Stimulated activated CD4-positive, alpha-beta T cell treated with anti-CD3 and anti-CD28 coated beads, Interleukin-12 subunit alpha, Interleukin-12 subunit beta, amount 100 ng/mL, for 4 hours (primary cell): ENCODE results near the gene PARVB.
"Not testable (repeated sequence)": the region's sequence is repeated elsewhere in the genome, so short reads cannot be mapped to it uniquely, and the experiment has no call there.

Experiments used
- DNase-seq: peaks from one replicate; pipeline ENCODE4 v3.0.0-alpha.2; 2020

PARVB gene

DNA sequence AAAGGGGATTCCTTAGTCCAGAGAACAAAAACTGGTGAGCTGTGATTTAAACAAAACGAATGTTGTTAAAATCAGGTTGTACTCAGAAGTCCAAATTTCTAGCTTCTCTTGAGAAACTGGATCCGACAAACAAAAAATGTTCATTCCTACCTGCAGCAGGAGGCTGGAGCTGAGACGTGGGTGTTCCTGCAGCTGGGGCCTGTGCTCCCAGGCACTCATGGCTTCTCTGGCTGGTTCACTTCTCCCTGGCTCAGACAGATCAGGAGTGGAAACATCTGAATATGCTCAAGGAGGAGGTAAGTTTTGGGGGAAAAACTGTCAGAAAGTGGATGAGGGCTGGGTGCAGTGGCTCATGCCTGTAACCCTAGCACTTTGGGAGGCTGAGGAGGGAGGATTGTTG is 24.7 kb upstream of the PARVB start:
- DNase-seq: no peak

DNA sequence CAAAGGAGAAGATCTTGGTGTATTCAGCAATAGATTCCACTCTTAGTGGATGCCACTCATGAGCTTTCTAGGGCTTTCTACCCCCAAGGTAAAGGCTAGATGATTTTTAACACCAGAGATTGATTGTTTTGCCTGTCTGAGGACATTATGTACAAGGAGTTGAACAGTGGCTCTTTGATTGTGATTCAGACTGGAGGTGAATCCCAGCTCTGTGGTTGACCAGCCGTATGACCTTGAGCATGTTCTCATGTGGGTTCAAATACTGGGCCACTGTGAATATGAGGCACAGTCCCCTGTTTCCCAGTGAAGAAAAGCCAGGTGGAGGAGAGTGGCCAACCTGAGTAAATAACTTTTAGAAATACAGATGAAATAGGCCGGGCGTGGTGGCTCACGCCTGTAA is 24.0 kb upstream of the PARVB start:
- no peak for DNase-seq

- no peak for DNase-seq
Measured at GRCh38 chr22:44001521-44001920, 22.6 kb upstream of the PARVB start.

GRCh38 chr22:44002324-44002723 is 21.8 kb upstream of the PARVB start:
- no peak for DNase-seq

DNA sequence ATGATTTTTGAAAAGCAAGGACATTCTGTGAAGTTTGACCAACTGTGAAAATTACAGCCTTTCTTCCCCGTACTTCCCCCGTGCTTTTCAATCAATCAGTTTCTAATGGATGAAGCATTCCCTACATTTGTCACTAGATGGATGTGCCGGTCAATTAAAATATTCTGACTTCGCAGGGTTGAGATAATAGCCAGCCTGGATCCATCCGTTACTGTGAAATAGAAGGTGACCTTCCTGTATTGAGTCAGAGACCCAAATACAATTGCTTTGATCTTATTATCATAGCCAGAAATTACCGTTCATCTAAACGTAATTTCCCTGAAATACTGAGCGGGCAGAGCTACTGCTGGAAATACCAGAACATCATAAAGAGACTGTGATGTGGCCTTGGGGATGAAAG is 21.1 kb upstream of the PARVB start:
- no peak for DNase-seq

- no peak for DNase-seq
Measured at GRCh38 chr22:44003405-44004103, 20.5 kb upstream of the PARVB start.

GRCh38 chr22:44004104-44004460 is 20.0 kb upstream of the PARVB start:
- no peak for DNase-seq

GRCh38 chr22:44005524-44005923 is 18.6 kb upstream of the PARVB start:
- no peak for DNase-seq

DNA sequence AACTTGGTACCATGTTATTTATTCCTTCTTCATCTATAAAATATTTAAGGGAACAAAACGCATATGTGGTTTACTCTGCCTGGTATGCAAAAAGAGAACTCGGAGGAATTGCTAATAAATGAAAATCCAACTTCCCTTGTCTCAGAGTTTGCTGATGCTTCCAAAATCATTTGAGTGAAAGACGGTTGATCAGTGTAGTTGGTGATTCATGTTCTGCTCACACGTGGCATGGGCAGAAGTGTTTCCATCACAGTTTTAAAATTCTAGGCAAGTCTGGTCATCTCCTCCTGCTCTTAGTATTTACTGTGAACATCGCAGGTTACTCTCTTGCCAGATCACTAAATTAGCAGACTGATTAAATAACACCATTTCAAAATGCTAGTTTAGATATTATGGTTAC is 11.9 kb upstream of the PARVB start:
- DNase-seq: no peak

DNA sequence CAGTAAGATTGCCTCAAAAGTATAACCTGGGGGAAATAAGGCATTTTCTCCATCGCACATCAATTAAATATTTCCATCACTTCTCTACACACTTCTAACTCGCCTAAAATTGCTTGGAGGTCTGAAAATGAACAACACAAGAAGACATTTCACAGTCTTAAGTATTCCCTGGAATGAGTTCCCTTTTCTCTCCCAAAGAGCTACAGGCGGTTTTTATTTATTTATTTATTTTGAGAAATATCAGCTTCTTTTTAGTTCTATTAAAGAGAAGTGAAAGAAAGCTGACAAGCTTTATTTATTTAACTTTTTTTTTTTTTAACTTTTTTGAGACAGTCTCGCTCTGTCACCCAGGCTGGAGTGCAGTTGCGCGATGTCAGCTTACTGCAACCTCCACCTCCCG is 11.5 kb upstream of the PARVB start:
- no peak for DNase-seq

GRCh38 chr22:44014241-44014640 is 9.9 kb upstream of the PARVB start:
- no peak for DNase-seq

- not testable (repeated sequence) for DNase-seq
Measured at GRCh38 chr22:44016586-44016985, 7.5 kb upstream of the PARVB start.

GRCh38 chr22:44018594-44018993 is 5.5 kb upstream of the PARVB start:
- DNase-seq: no peak

DNA sequence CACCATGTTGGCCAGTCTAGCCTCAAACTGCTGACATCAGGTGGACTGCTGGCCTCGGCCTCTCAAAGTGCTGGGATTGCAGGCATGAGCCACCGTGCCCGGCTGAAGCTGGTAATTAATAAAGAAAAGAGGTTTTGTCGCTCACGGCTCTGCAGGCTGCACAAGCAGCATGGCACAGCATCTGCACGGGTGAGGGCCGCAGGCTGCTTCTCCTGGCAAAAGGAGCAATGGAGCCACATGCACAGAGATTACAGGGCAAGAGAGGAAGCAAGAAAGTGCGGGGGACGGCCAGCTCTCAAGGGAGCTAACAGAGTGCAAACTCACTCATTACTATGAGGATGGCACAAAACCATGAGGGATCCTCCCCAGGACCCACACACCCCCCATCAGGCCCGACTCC is 4.7 kb upstream of the PARVB start:
- no peak for DNase-seq

GRCh38 chr22:44019846-44020245 is 4.3 kb upstream of the PARVB start:
- no peak for DNase-seq

GRCh38 chr22:44020981-44021380 is 3.1 kb upstream of the PARVB start:
- no peak for DNase-seq

GRCh38 chr22:44023404-44024287 is 456 bp upstream of the PARVB start:
- peak; percentile 15 for DNase-seq

DNA sequence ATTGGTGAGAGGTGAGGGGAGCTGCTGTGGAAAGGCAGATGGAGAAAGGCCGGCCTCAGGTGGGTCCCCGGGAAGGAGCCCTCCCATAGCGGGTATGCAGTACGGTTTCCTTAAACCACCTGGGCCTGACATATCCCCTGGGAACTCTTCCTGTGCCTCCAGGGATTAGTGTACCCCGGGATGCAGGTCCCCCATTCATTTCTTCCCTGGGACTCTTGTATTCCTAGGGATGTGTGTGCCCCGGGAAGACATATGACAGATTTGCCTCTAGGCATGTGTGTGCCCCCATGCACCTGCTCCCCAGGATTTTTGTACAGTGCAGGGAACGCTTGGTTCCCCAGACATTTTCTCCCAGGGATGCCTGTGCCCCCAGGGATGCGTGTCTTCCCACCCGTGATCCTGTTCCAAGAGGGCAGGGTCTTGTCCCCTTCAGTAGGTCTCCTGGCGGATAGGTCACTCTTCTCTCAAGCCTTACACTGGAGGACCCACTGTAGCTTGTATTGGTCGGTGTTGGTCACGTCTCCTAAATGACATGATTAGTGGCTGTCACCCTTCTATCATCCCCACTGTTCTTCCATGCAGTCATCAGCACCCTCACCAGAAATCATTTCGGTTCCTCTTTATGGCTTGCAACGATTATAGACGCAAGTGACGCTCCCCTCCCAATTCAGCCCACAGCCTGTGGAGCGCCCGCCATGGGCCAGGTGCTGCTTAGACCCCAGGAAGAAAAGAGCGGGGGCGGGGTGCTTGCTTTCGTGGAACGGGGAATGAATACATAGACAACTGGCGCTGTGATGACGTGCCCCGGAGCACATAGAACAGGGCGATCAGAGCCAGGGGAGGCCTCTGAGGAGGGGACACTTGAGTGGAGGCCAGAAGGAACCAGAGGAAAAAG is 1.3 kb downstream of the PARVB start:
- DNase-seq: no peak

- no peak for DNase-seq
Measured at GRCh38 chr22:44026066-44026629, 2.0 kb downstream of the PARVB start.

- peak; percentile 27 for DNase-seq
Measured at GRCh38 chr22:44026630-44027511, 2.8 kb downstream of the PARVB start.

GRCh38 chr22:44028091-44028490 is 4.0 kb downstream of the PARVB start:
- no peak for DNase-seq

GRCh38 chr22:44029069-44029468 is 5.0 kb downstream of the PARVB start:
- DNase-seq: no peak
